ENCODE results near the gene SYT17.

The SYT17 gene

DNA sequence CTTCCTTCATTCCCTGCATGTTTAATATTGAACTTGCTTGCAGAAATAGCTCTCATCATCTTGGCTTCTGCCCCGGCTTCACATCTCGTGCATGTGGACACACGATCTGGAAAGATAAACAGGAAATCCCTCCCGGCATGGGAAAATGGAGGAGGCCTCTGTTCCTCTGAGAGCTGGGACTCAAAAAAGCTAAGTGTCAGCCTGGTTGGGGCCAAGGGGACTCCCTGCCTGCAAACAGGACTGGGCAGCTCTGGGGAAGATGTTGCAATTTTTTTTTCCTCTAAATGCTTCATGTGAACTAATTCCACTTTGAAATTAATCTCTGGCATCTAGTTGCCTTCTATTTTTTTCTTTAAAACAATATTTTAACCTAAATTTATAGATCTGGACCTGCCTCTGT lies 29.4 kb upstream of the SYT17 start:
- H3K4me3 ChIP-seq (ENCODE audit: low read length), result no peak overlapping the region
- no peak overlapping the region for H3K27ac ChIP-seq (ENCODE audit: low read depth, low read length)
- H3K9me2 ChIP-seq (replicated peaks; ENCODE audit: control insufficient read depth, low read length), result no peaks in the 10 kb centered on the region
- H3K4me1 ChIP-seq (ENCODE audit: control insufficient read depth, low read length), result no peaks in the 10 kb centered on the region
- H3K36me3 ChIP-seq (ENCODE audit: control insufficient read depth, low read length), result no peaks in the 10 kb centered on the region
- H4K20me1 ChIP-seq (ENCODE audit: control insufficient read depth, insufficient read depth, low read depth, low read length), result no peaks in the 10 kb centered on the region
- H3K4me2 ChIP-seq (ENCODE audit: low read length), result no peak overlapping the region
- H3K9me3 ChIP-seq (ENCODE audit: control insufficient read depth, insufficient read depth, low read length), result no peaks in the 10 kb centered on the region
- H3F3A ChIP-seq (ENCODE audit: control insufficient read depth, insufficient read depth), result no peaks in the 10 kb centered on the region
- H3K27me3 ChIP-seq (ENCODE audit: control insufficient read depth, low read length), result peaks cover 2% of the 10 kb centered on the region; the same call in 1 of the 2 replicates
- TF ChIP-seq CTCF (IDR thresholded peaks at IDR 0.05; ENCODE audit: low read depth, low read length, poor library complexity, severe bottlenecking), result no peak
- no peak for TF ChIP-seq EZH2phosphoT487 (IDR thresholded peaks at IDR 0.05; ENCODE audit: borderline replicate concordance, low read length)
- H3K79me2 ChIP-seq (ENCODE audit: control insufficient read depth, low read length), result no peaks in the 10 kb centered on the region

DNA sequence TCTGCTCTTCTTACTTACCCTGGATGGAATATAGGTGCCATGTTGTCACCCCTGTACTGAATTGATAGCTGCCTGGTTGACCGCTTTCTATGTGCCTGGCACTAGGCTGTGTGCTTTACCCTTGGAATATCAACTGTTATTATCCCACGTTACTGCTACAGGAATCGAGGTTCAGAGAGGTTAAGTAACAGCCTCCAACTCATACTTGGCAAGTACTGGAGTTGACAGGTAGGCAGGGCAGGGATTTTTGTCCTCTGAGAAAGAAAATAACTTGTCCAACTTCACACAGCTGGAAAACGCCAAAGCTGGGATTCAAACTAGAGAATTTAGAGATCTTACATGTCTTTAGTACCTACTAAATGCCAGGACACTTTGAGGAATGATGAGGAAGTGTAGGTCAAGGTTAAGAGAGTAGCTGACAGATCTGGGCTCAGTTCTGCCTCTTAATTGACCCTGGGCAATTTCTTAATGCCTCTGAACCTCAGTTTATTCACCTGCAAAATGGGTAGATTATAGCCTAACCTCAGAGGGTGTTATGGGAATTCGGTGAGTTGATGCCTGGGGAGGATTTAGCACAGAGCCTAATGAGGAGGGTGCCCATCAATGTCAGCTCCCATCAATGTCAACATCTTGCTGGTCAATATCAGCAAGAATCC lies 28.5 kb upstream of the SYT17 start:
- Histone ChIP-seq H3K9me2 (replicated peaks; ENCODE audit: control insufficient read depth, low read length) (no peaks in the 10 kb centered on the region), H3K79me2 (ENCODE audit: control insufficient read depth, low read length) (no peaks in the 10 kb centered on the region), H4K20me1 (ENCODE audit: control insufficient read depth, insufficient read depth, low read depth, low read length) (no peaks in the 10 kb centered on the region), H3K4me1 (ENCODE audit: control insufficient read depth, low read length) (no peaks in the 10 kb centered on the region), H3K27ac (ENCODE audit: low read depth, low read length) (no peak overlapping the region), H3K4me3 (ENCODE audit: low read length) (no peak overlapping the region), H3K36me3 (ENCODE audit: control insufficient read depth, low read length) (no peaks in the 10 kb centered on the region), H3K27me3 (ENCODE audit: control insufficient read depth, low read length) (peaks cover 6% of the 10 kb centered on the region; the same call in 1 of the 2 replicates), H3F3A (ENCODE audit: control insufficient read depth, insufficient read depth) (no peaks in the 10 kb centered on the region), H3K4me2 (ENCODE audit: low read length) (no peak overlapping the region), H3K9me3 (ENCODE audit: control insufficient read depth, insufficient read depth, low read length) (no peaks in the 10 kb centered on the region)
- TF ChIP-seq CTCF (IDR thresholded peaks at IDR 0.05; ENCODE audit: low read depth, low read length, poor library complexity, severe bottlenecking) (no peak), EZH2phosphoT487 (IDR thresholded peaks at IDR 0.05; ENCODE audit: borderline replicate concordance, low read length) (no peak)

DNA sequence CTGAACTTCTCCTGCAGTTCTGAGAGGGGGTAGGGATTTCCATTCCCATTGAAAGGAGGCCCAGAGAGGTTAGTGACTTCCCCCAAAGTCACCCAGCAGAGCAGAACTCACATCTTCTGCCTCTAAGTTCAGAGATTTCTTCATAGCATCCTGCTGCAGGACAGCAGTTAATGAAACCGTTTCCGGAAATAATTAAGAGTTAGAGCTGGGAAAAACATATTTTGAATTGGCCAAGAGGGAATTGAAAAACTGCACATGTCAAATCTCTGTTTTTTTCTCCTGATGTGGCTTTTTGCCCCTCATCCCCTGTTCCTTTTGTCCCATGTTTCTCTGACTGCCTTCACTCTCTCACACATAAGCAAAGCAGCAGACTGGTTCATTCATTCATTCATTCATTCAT lies 27.6 kb upstream of the SYT17 start:
- H3K4me2 ChIP-seq (ENCODE audit: low read length), result no peak overlapping the region
- no peaks in the 10 kb centered on the region for H3K4me1 ChIP-seq (ENCODE audit: control insufficient read depth, low read length)

More for the DNA sequence above, 27.6 kb upstream of the SYT17 start:
- Histone ChIP-seq H3K27ac (ENCODE audit: low read depth, low read length) (no peak overlapping the region), H3K9me2 (replicated peaks; ENCODE audit: control insufficient read depth, low read length) (no peaks in the 10 kb centered on the region), H3K27me3 (ENCODE audit: control insufficient read depth, low read length) (peaks cover 9% of the 10 kb centered on the region; the same call in 1 of the 2 replicates), H4K20me1 (ENCODE audit: control insufficient read depth, insufficient read depth, low read depth, low read length) (no peaks in the 10 kb centered on the region), H3K79me2 (ENCODE audit: control insufficient read depth, low read length) (no peaks in the 10 kb centered on the region), H3K36me3 (ENCODE audit: control insufficient read depth, low read length) (no peaks in the 10 kb centered on the region), H3K4me3 (ENCODE audit: low read length) (no peak overlapping the region), H3K9me3 (ENCODE audit: control insufficient read depth, insufficient read depth, low read length) (no peaks in the 10 kb centered on the region), H3F3A (ENCODE audit: control insufficient read depth, insufficient read depth) (no peaks in the 10 kb centered on the region)
- TF ChIP-seq CTCF (IDR thresholded peaks at IDR 0.05; ENCODE audit: low read depth, low read length, poor library complexity, severe bottlenecking) (no peak), EZH2phosphoT487 (IDR thresholded peaks at IDR 0.05; ENCODE audit: borderline replicate concordance, low read length) (no peak)

Data from DOHH2 (cell line).